HepG2 (cell line): ENCODE results near the gene TULP3. TPM values are rescaled to one million over a fixed set of nuclear protein-coding genes. Genes with fewer than 3 reads are reported as not detected.

ENCODE experiments used
- CREM ChIP-seq, 2 experiments: sonication (generic) in 1 of 2; formaldehyde crosslinking in 1 of 2; IDR thresholded peaks; 2 replicates each; pipeline versions ENCODE4 v1.4.0 to v1.6.1; 2016 to 2020; ENCODE audit warnings: antibody characterized with exemption in 1 of 2, mild to moderate bottlenecking in 1 of 2, missing genetic modification reagents in 1 of 2
- HDAC1 ChIP-seq: sonication (generic); formaldehyde crosslinking; IDR thresholded peaks from 2 replicates; pipeline ENCODE4 v1.5.1; 2020; ENCODE audit warnings: mild to moderate bottlenecking, missing genetic modification reagents
- HNF4A ChIP-seq: sonication (generic); formaldehyde crosslinking; IDR thresholded peaks from 2 replicates; pipeline ENCODE4 v1.4.0; 2020; ENCODE audit warnings: missing genetic modification reagents
- KDM2A ChIP-seq: sonication (generic); formaldehyde crosslinking; IDR thresholded peaks from 2 replicates; pipeline ENCODE4 v1.4.0; 2020; ENCODE audit warnings: low read depth, missing genetic modification reagents, borderline replicate concordance
- MTA1 ChIP-seq: sonication (generic); formaldehyde crosslinking; IDR thresholded peaks from 2 replicates; pipeline ENCODE4 v1.4.0; 2020; ENCODE audit warnings: missing genetic modification reagents, mild to moderate bottlenecking, borderline replicate concordance
- PBX2 ChIP-seq: IDR thresholded peaks from 2 replicates; pipeline ENCODE4 v1.6.1; 2016; ENCODE audit warnings: control low read depth
- PLSCR1 ChIP-seq: sonication (generic); formaldehyde crosslinking; IDR thresholded peaks from 2 replicates; pipeline ENCODE4 v1.5.0; 2020; ENCODE audit warnings: missing genetic modification reagents, mild to moderate bottlenecking, borderline replicate concordance
- ZIK1 ChIP-seq: sonication (generic); formaldehyde crosslinking; IDR thresholded peaks from 2 replicates; pipeline ENCODE4 v1.5.0; 2020; ENCODE audit warnings: mild to moderate bottlenecking, low read depth, missing genetic modification reagents, borderline replicate concordance
- ZNF609 ChIP-seq: sonication (generic); formaldehyde crosslinking; IDR thresholded peaks from 2 replicates; pipeline ENCODE4 v1.4.0; 2020; ENCODE audit warnings: mild to moderate bottlenecking, missing genetic modification reagents, borderline replicate concordance
- ZNF75D ChIP-seq: sonication (generic); formaldehyde crosslinking; IDR thresholded peaks from 2 replicates; pipeline ENCODE4 v1.8.1; 2023; ENCODE audit warnings: missing genetic modification reagents, mild to moderate bottlenecking, borderline replicate concordance
- polyA plus RNA-seq, 8 experiments: library from polyadenylated mRNA; depleted of rRNA in 3 of 8; stranded (reverse) in 7 of 8; unstranded in 1 of 8; fragments of >200 nt; fragmentation: Illumina TruSeq in 4 of 8; extraction: Trizol in 4 of 8; gene quantifications; 2 replicates each; pipeline versions ENCODE4 v1.2.1 to v1.2.3, GENCODE V29; 2011 to 2016; ENCODE audit warnings: low read depth in 4 of 8, missing spikeins in 1 of 8, mixed read lengths in 1 of 8; ENCODE audit not compliant: insufficient read depth in 1 of 8
- total RNA-seq, 5 experiments: library from RNA; depleted of rRNA; stranded (reverse); fragments of >200 nt; fragmentation: Illumina TruSeq; extraction: Trizol; gene quantifications; 2 replicates each; pipeline ENCODE4 v1.2.3, GENCODE V29; 2016; ENCODE audit warnings: low read depth in 1 of 5
- TF ChIP-seq, protein P1 (sequence below): sonication (generic); formaldehyde crosslinking; IDR thresholded peaks from 2 replicates; pipeline ENCODE4; 2020; ENCODE audit warnings: missing genetic modification reagents, mild to moderate bottlenecking, borderline replicate concordance
- TF ChIP-seq, protein P2 (sequence below): sonication (generic); formaldehyde crosslinking; IDR thresholded peaks from 2 replicates; pipeline ENCODE4 v1.5.0; 2020; ENCODE audit warnings: mild to moderate bottlenecking, missing genetic modification reagents, borderline replicate concordance

Gene TULP3
- total and polyA plus RNA-seq, 2 of the 13 experiments (the other 11 are each of a cell fraction or from before 2014, with no cell fraction given) = 11.2 to 13.2 TPM

- TF ChIP-seq, protein P1, sequence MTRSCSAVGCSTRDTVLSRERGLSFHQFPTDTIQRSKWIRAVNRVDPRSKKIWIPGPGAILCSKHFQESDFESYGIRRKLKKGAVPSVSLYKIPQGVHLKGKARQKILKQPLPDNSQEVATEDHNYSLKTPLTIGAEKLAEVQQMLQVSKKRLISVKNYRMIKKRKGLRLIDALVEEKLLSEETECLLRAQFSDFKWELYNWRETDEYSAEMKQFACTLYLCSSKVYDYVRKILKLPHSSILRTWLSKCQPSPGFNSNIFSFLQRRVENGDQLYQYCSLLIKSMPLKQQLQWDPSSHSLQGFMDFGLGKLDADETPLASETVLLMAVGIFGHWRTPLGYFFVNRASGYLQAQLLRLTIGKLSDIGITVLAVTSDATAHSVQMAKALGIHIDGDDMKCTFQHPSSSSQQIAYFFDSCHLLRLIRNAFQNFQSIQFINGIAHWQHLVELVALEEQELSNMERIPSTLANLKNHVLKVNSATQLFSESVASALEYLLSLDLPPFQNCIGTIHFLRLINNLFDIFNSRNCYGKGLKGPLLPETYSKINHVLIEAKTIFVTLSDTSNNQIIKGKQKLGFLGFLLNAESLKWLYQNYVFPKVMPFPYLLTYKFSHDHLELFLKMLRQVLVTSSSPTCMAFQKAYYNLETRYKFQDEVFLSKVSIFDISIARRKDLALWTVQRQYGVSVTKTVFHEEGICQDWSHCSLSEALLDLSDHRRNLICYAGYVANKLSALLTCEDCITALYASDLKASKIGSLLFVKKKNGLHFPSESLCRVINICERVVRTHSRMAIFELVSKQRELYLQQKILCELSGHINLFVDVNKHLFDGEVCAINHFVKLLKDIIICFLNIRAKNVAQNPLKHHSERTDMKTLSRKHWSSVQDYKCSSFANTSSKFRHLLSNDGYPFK (CRISPR knock-in tag) = no peak
- TF ChIP-seq, protein P2, sequence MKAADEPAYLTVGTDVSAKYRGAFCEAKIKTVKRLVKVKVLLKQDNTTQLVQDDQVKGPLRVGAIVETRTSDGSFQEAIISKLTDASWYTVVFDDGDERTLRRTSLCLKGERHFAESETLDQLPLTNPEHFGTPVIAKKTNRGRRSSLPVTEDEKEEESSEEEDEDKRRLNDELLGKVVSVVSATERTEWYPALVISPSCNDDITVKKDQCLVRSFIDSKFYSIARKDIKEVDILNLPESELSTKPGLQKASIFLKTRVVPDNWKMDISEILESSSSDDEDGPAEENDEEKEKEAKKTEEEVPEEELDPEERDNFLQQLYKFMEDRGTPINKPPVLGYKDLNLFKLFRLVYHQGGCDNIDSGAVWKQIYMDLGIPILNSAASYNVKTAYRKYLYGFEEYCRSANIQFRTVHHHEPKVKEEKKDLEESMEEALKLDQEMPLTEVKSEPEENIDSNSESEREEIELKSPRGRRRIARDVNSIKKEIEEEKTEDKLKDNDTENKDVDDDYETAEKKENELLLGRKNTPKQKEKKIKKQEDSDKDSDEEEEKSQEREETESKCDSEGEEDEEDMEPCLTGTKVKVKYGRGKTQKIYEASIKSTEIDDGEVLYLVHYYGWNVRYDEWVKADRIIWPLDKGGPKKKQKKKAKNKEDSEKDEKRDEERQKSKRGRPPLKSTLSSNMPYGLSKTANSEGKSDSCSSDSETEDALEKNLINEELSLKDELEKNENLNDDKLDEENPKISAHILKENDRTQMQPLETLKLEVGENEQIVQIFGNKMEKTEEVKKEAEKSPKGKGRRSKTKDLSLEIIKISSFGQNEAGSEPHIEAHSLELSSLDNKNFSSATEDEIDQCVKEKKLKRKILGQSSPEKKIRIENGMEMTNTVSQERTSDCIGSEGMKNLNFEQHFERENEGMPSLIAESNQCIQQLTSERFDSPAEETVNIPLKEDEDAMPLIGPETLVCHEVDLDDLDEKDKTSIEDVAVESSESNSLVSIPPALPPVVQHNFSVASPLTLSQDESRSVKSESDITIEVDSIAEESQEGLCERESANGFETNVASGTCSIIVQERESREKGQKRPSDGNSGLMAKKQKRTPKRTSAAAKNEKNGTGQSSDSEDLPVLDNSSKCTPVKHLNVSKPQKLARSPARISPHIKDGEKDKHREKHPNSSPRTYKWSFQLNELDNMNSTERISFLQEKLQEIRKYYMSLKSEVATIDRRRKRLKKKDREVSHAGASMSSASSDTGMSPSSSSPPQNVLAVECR (CRISPR knock-in tag) = peak; percentile 58; the same call in 1 of the 2 replicates
- TF ChIP-seq CREM (IDR thresholded peaks at IDR 0.05) (no peak), CREM (CRISPR knock-in tag; IDR thresholded peaks at IDR 0.05) (no peak), PBX2 (CRISPR knock-in tag) (no peak), ZNF75D (CRISPR knock-in tag) (no peak), HDAC1 (CRISPR knock-in tag) (peak; percentile 86), ZIK1 (CRISPR knock-in tag) (no peak), KDM2A (CRISPR knock-in tag) (peak; percentile 75), HNF4A (CRISPR knock-in tag) (no peak), ZNF609 (CRISPR knock-in tag) (0 out of 2 replicates have a peak, but pooled peaks have one; percentile 28), MTA1 (CRISPR knock-in tag) (peak; percentile 62; the same call in 1 of the 2 replicates), PLSCR1 (no peak)
Measured at GRCh38 chr12:2959505-2960389, 69.1 kb downstream of the TULP3 start (continued).
